Neuronal stem cell (in vitro differentiated cells): Measurements from ENCODE around the gene VMP1.

ENCODE experiments used
- DNase-seq: peaks from one replicate; pipeline ENCODE4 v3.0.0-alpha.2; 2013; ENCODE audit warnings: low spot score
- H2AFZ ChIP-seq: one replicate; pipeline ENCODE4 v1.6.1; 2013; ENCODE audit warnings: mild to moderate bottlenecking, low read length, inconsistent platforms
- H2AK5ac ChIP-seq: 2 replicates; pipeline ENCODE4 v1.6.1; 2013; ENCODE audit warnings: low read depth, mild to moderate bottlenecking, inconsistent platforms, low read length, moderate library complexity, mixed read lengths
- H2BK120ac ChIP-seq: 2 replicates; pipeline ENCODE4 v1.6.1; 2013; ENCODE audit warnings: low read depth, mild to moderate bottlenecking, inconsistent platforms, low read length, moderate library complexity, mixed read lengths
- H2BK12ac ChIP-seq: one replicate; pipeline ENCODE4 v1.6.1; 2013; ENCODE audit warnings: low read length, inconsistent platforms
- H2BK15ac ChIP-seq: 2 replicates; pipeline ENCODE4 v1.6.1; 2013; ENCODE audit warnings: mild to moderate bottlenecking, low read length, inconsistent platforms, mixed read lengths
- H2BK5ac ChIP-seq: one replicate; pipeline ENCODE4 v1.6.1; 2013; ENCODE audit warnings: inconsistent platforms, mild to moderate bottlenecking, low read length, moderate library complexity
- H3K14ac ChIP-seq: one replicate; pipeline ENCODE4 v1.6.1; 2013; ENCODE audit warnings: low read length, inconsistent platforms
- H3K18ac ChIP-seq: 2 replicates; pipeline ENCODE4 v1.6.1; 2013; ENCODE audit warnings: low read length, inconsistent platforms
- H3K23ac ChIP-seq: 2 replicates; pipeline ENCODE4 v1.6.1; 2013; ENCODE audit warnings: low read depth, mild to moderate bottlenecking, mixed read lengths, low read length, inconsistent platforms; ENCODE audit not compliant: poor library complexity
- H3K27ac ChIP-seq: replicated peaks from 3 replicates; pipeline ENCODE4 v1.5.1; 2013; ENCODE audit warnings: low read length, inconsistent platforms
- H3K27me3 ChIP-seq, 3 experiments: 2 replicates each; pipeline ENCODE4 v1.6.1; 2013; ENCODE audit warnings: low read length in 3 of 3, mild to moderate bottlenecking in 2 of 3, inconsistent platforms in 1 of 3, low read depth in 1 of 3, mixed read lengths in 1 of 3, moderate library complexity in 1 of 3; ENCODE audit not compliant: control insufficient read depth in 3 of 3, insufficient read depth in 3 of 3
- H3K36me3 ChIP-seq, 2 donors: replicated peaks in 1 of 2; 2 replicates each; pipeline ENCODE4 v1.6.1; 2013; ENCODE audit warnings: low read length in 2 of 2; ENCODE audit not compliant: control insufficient read depth in 2 of 2, insufficient read depth in 2 of 2
- H3K4ac ChIP-seq: 2 replicates; pipeline ENCODE4 v1.6.1; 2013; ENCODE audit warnings: inconsistent platforms, mild to moderate bottlenecking, low read length, moderate library complexity
- H3K4me1 ChIP-seq, 2 donors: 1 replicate in 1 of 2; 2 replicates in 1 of 2; pipeline ENCODE4 v1.6.1; 2013; ENCODE audit warnings: low read length in 2 of 2, low read depth in 1 of 2; ENCODE audit not compliant: control insufficient read depth in 2 of 2, insufficient read depth in 1 of 2
- H3K4me2 ChIP-seq: one replicate; pipeline ENCODE4 v1.6.1; 2013; ENCODE audit warnings: mild to moderate bottlenecking, low read length, inconsistent platforms; ENCODE audit not compliant: insufficient read depth, poor library complexity, severe bottlenecking
- H3K4me3 ChIP-seq, 2 donors: 2 replicates each; pipeline ENCODE4 v1.5.1; 2013; ENCODE audit warnings: low read length in 2 of 2, mild to moderate bottlenecking in 2 of 2, inconsistent platforms in 1 of 2, moderate library complexity in 1 of 2
- H3K79me1 ChIP-seq: one replicate; pipeline ENCODE4 v1.6.1; 2013; ENCODE audit warnings: low read depth, mild to moderate bottlenecking, inconsistent platforms, low read length, moderate library complexity
- H3K9ac ChIP-seq: one replicate; pipeline ENCODE4 v1.6.1; 2013; ENCODE audit warnings: mild to moderate bottlenecking, low read depth, low read length, inconsistent platforms; ENCODE audit not compliant: poor library complexity
- H3K9me3 ChIP-seq, 2 donors: replicated peaks in 1 of 2; 2 replicates each; pipeline versions ENCODE3 to v1.6.1; 2013; ENCODE audit warnings: low read length in 2 of 2, mild to moderate bottlenecking in 2 of 2, inconsistent platforms in 1 of 2, low read depth in 1 of 2, mixed read lengths in 1 of 2, moderate library complexity in 1 of 2; ENCODE audit not compliant: control insufficient read depth in 2 of 2, insufficient read depth in 1 of 2
- H4K8ac ChIP-seq: one replicate; pipeline ENCODE4 v1.6.1; 2013; ENCODE audit warnings: low read depth, mild to moderate bottlenecking, inconsistent platforms, low read length, moderate library complexity
- H4K91ac ChIP-seq: one replicate; pipeline ENCODE4 v1.6.1; 2013; ENCODE audit warnings: low read length, low read depth, mild to moderate bottlenecking, inconsistent platforms; ENCODE audit not compliant: poor library complexity
- WGBS, 2 donors: extraction: QIAGEN DNeasy Blood & Tissue Kit; methylation state at CpG; one replicate each; pipeline ENCODE4 v1.1.7; 2013; ENCODE audit warnings: missing lambda C conversion rate in 2 of 2, mixed read lengths in 1 of 2; ENCODE audit not compliant: insufficient read length in 2 of 2, insufficient replicate concordance in 1 of 2; ENCODE audit errors: extremely low coverage in 2 of 2; 5-methylcytosine and 5-hydroxymethylcytosine counted together

The VMP1 gene

DNA sequence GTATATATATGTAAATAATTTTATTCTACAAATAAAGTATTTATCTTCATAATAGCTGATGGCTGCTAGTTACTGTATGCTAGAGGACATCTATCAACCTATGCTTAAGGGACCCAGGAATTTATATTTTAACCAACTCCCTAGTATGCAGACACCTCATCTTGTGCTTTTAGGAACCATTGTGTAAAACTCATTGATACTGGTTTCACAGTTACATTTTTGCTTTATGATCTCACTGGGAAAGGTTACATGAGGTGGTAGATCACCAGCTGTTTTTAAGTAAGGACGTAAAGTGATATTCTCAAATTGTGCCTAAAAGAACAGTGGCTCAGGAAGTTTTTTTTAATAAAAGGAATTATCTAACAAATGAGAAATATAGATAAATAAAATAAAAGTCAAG is 56.4 kb downstream of the VMP1 start:
- Histone ChIP-seq H2AFZ (no peak overlapping the region), H3K18ac (no peak overlapping the region), H3K9ac (no peak overlapping the region), H3K79me1 (no peaks in the 10 kb centered on the region), H3K36me3 (peaks cover 4 to 19% of the 10 kb centered on the region in 2 donors), H4K91ac (no peak overlapping the region), H3K9me3 (peaks cover 2 to 4% of the 10 kb centered on the region in 2 donors), H3K27ac (no peak overlapping the region), H3K4me2 (no peak overlapping the region), H3K4me3 (no peak overlapping the region), H2BK15ac (no peak overlapping the region), H3K4ac (no peak overlapping the region), H2BK120ac (no peak overlapping the region), H2BK5ac (no peak overlapping the region), H4K8ac (no peak overlapping the region), H3K23ac (no peak overlapping the region), H2BK12ac (no peak overlapping the region), H3K14ac (no peak overlapping the region), H3K4me1 (peaks cover 4 to 23% of the 10 kb centered on the region in 2 donors), H3K27me3 (no peaks in the 10 kb centered on the region), H2AK5ac (no peak overlapping the region)
- DNase-seq: no peak
- WGBS, 2 donors: no CpG with 5 or more reads among the region's 1 CpG

GRCh38 chr17:59764292-59764741 is 56.9 kb downstream of the VMP1 start:
- WGBS, 2 donors: no CpG with 5 or more reads among the region's 3 CpGs
- no peak for DNase-seq
- Histone ChIP-seq H2AK5ac (no peak overlapping the region), H4K91ac (no peak overlapping the region), H3K9me3 (peaks cover 1 to 3% of the 10 kb centered on the region in 2 donors), H3K14ac (no peak overlapping the region), H3K9ac (no peak overlapping the region), H3K4me3 (no peak overlapping the region), H2BK5ac (no peak overlapping the region), H3K27ac (no peak overlapping the region), H3K4me2 (no peak overlapping the region), H2AFZ (no peak overlapping the region), H2BK15ac (no peak overlapping the region), H2BK120ac (no peak overlapping the region), H3K4me1 (peaks cover 4 to 23% of the 10 kb centered on the region in 2 donors), H3K18ac (no peak overlapping the region), H3K79me1 (no peaks in the 10 kb centered on the region), H3K27me3 (no peaks in the 10 kb centered on the region), H4K8ac (no peak overlapping the region), H3K36me3 (peaks cover 3 to 19% of the 10 kb centered on the region in 2 donors), H3K4ac (no peak overlapping the region), H3K23ac (no peak overlapping the region), H2BK12ac (no peak overlapping the region)

DNA sequence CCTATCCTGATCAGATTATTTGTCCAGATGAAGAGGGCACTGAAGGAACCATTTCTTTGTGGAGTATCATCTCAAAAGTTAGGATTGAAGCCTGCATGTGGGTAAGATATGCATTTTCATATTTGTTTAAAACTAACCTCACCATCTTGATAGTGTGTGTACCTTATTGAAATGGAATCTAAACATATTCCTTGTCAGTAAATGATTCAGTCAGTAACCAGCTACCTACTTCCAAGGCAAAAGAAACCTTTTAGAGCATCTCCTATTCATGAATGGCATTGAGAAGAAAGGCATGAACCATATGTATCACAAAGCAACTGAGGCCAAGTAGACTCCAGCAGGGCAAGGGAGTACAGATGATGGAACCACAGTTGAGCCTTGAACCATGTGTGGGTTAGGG is 57.6 kb downstream of the VMP1 start:
- Histone ChIP-seq H3K4me1 (peaks cover 4 to 23% of the 10 kb centered on the region in 2 donors), H3K36me3 (peaks cover 3 to 19% of the 10 kb centered on the region in 2 donors), H3K4me2 (no peak overlapping the region), H3K18ac (no peak overlapping the region), H2AK5ac (no peak overlapping the region), H3K4me3 (no peak overlapping the region), H3K9me3 (peaks cover 0 to 3% of the 10 kb centered on the region in 2 donors), H3K4ac (no peak overlapping the region), H3K14ac (no peak overlapping the region), H2BK5ac (no peak overlapping the region), H4K91ac (no peak overlapping the region), H2BK12ac (no peak overlapping the region), H4K8ac (no peak overlapping the region), H2BK120ac (no peak overlapping the region), H2BK15ac (no peak overlapping the region), H3K27ac (no peak overlapping the region), H3K27me3 (no peaks in the 10 kb centered on the region), H3K79me1 (no peaks in the 10 kb centered on the region), H3K23ac (no peak overlapping the region), H3K9ac (no peak overlapping the region), H2AFZ (no peak overlapping the region)
- DNase-seq: no peak

- Histone ChIP-seq H2BK120ac (no peak overlapping the region), H3K4ac (no peak overlapping the region), H3K4me2 (no peak overlapping the region), H3K14ac (no peak overlapping the region), H4K91ac (no peak overlapping the region), H3K79me1 (no peaks in the 10 kb centered on the region), H3K9me3 (no peaks in the 10 kb centered on the region), H3K4me1 (peaks cover 2 to 20% of the 10 kb centered on the region in 2 donors), H3K23ac (no peak overlapping the region), H3K4me3 (no peak overlapping the region), H2BK15ac (no peak overlapping the region), H2BK5ac (no peak overlapping the region), H3K9ac (no peak overlapping the region), H2AK5ac (no peak overlapping the region), H2AFZ (no peak overlapping the region), H3K27me3 (no peaks in the 10 kb centered on the region), H4K8ac (no peak overlapping the region), H2BK12ac (no peak overlapping the region), H3K27ac (no peak overlapping the region), H3K36me3 (peaks cover 3 to 19% of the 10 kb centered on the region in 2 donors), H3K18ac (no peak overlapping the region)
- DNase-seq: no peak
- WGBS, 2 donors: no CpG with 5 or more reads among the region's 6 CpGs
Measured at GRCh38 chr17:59766491-59766890, 59.0 kb downstream of the VMP1 start.
